ENCODE data around the gene DNAJA2. TPM values are rescaled to one million over a fixed set of nuclear protein-coding genes. Genes with fewer than 3 reads are reported as not detected.
"Not testable (repeated sequence)": the region's sequence is repeated elsewhere in the genome, so short reads cannot be mapped to it uniquely, and the experiment has no call there.

Gene DNAJA2
- 82.6 and 92.1 TPM in 2 replicates for total RNA-seq

- DNase-seq = peak; percentile 93
Measured at GRCh38 chr16:46973207-46973995, at the start of gene DNAJA2. TSS of gene DNAJA2 (minus strand) at chr16:46973674. CDS start at chr16:46973572, 102 bp downstream.

- DNase-seq = peak; percentile 30
Measured at GRCh38 chr16:47019568-47019967, 46.1 kb upstream of the DNAJA2 start.

- DNase-seq = peak; percentile 52
Measured at GRCh38 chr16:47018223-47018891, 44.9 kb upstream of the DNAJA2 start.

DNA sequence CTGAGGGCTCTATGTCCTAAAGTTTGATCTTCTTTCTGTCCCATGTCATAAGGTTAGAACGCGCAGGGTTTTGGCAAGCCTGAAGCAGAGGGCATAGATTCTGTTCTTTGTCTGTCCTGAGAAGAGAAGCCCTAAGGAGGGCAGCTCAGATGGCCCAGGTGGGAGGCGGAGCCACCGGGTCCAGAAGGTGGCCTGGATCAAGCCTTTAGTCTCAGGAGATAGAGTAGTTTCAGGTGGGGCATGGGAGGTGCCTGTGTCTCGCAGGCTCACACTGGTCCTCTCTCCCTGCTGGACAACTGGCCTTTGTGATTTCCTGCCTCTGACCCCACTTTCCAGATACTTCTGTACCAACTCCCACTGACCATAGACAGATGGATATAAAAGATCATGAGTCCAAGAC lies 44.2 kb upstream of the DNAJA2 start:
- DNase-seq = no peak

GRCh38 chr16:47016700-47017133 lies 43.2 kb upstream of the DNAJA2 start:
- no peak for DNase-seq

- DNase-seq = no peak
Measured at GRCh38 chr16:47013910-47014309, 40.4 kb upstream of the DNAJA2 start.

DNA sequence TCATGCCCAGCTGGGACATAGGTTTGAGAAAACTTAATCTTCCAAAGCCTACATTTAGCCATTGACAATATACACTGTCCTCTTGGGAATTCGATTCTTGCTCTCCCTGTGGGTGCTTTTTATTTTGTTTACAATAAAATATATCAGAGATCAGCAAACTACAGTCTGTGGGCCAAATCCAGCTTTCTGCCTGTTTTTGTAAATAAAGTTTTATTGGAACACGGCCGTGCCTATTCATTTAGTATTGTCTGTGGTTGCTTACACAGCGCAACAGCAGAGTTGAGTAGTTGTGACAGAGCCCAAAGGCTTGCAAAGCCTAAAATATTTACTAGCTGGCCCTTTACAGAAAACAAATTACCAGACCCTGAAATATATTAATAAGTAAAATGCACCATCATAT lies 39.7 kb upstream of the DNAJA2 start:
- no peak for DNase-seq

DNA sequence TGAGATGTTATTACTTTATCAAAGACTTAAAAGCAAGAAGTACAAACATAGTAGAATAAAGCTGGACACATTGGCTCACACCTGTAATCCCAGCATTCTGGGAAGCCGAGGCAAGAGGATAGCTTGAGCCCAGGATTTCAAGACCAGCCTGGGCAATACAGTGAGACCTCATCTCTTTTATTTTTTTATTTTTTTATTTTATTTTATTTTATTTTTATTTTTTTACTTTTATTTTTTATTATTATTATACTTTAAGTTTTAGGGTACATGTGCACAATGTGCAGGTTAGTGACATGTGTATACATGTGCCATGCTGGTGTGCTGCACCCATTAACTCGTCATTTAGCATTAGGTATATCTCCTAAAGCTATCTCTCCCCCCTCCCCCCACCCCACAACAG lies 37.3 kb upstream of the DNAJA2 start:
- DNase-seq = not testable (repeated sequence)

DNA sequence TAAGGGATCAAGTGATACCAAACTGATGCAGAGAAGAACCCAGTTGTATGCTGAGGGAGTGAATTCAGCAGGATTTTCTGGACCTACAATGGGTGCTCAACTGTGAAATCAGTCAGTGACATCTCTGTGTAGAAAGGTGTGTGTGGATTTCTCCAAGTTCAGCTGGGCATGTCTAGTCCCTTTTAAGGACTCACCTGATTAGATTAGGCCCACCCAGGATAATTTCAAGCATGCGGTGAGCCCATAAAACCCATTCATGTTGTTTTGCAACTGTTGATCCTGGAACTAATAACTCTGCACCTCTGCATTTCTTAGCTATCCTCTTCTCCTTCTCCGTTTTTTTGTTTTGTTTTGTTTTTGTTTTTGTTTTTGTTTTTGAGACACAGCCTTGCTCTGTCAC lies 35.1 kb upstream of the DNAJA2 start:
- no peak for DNase-seq

GRCh38 chr16:47008174-47008573 lies 34.7 kb upstream of the DNAJA2 start:
- peak; percentile 33 for DNase-seq

DNA sequence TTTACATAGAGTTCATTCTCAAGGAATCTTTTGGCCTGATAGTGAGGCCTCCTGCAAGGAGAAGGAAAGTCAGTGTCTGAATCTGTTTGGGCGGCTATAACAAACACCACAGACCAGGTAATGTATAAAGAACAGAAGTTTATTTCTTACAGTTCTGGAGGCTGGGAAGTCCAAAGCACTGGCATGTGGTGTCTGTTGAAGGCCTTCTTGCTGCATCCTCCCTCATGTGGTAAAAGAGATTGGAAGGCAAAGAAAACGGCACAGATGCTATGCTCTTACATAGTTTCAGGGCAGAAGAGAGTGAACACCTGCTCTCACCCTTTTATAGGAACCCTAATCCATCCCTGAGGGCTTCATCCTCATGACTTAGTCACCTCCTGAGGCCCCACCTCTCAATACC lies 31.2 kb upstream of the DNAJA2 start:
- no peak for DNase-seq

- DNase-seq = not testable (repeated sequence)
Measured at GRCh38 chr16:47000066-47000465, 26.6 kb upstream of the DNAJA2 start.

- DNase-seq = no peak
Measured at GRCh38 chr16:46997844-46998243, 24.4 kb upstream of the DNAJA2 start.

DNA sequence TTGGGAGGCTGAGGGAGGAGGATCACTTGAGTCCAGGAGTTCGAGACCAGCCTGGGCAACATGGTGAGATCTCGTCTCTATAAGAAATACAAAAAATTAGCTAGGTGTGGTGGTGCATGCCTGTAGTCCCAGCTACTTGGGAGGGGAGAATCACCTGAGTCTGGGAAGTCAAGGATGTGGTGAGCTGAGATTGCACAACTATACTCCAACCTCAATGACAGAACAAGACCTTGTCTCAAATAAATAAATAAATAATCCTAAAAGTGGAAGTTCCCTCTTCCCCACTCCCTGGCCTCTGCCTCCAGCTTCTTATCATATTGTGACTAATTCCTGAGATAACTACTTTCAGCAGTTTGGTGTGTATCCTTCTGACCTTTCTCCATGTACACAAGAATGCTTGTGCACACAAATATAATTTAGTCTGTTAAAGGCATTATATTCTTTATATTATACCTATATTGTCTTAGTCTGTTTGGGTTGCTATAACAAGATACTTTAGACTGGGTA lies 23.5 kb upstream of the DNAJA2 start:
- DNase-seq = no peak

DNA sequence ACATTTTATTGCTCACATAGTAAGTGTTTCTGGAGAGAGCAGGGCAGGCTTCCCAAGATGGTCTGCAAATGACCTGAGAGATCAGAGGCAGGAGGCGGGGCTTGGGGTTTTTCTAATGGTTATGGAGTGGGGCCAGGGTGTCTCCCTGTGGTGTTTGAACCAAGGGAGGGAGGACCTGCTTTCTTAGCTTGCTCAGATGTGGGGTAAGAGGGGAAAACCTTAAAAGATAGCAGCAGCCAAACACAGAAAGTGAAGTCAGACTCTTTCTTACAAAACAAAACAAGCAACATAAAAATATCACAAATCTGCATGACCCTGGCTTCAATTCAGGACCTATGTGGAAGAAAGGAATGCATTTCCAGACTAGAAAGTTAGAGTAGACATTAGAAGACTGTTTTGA lies 22.9 kb upstream of the DNAJA2 start:
- DNase-seq = no peak

DNA sequence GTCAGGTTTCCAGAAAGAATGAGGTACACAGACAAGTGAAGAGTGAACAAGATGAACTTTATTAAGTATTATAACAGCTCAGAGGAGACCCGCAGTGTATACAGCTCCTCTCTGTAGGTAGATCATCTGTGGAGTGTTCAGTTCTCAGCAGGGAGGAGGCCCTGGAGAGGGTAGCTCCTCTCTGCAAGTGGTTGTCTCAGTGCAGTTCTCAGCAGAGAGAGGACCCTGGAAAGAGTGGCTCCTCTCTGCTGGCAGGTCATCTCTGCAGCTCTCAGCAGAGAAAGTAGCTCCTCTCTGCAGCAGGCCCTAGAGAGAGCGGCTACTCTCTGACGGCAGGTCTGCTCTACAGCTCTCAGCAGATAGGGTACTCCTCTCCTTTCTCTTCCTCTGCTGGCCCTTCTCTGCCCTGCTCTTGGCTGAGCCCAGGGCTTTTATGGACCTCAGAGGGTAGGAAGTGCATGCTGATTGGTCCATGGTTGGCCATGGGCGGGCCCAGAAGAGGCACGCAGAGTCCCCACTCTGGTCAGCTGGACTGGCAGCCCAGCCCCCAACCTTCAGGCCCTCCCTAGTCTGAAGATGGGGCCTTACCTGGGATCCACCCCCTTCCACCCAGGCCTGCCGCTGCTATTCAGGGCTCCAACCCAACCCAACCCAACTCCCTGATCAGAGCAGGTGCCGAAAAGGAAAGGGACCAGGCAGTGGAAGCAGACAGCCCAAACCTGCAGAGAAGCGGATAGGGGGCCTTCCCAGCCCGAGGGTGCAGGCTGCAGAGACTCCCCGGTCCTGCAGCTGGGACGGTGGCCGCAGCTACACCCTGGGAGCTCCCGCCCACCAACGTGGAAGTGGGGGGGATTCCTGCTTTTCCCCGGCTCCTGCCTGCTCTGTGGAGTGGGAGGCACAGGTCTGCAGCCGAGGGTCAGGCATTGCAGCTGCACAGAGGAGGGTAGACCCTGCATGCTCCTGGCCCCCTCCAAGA lies 18.5 kb upstream of the DNAJA2 start:
- no peak for DNase-seq

DNA sequence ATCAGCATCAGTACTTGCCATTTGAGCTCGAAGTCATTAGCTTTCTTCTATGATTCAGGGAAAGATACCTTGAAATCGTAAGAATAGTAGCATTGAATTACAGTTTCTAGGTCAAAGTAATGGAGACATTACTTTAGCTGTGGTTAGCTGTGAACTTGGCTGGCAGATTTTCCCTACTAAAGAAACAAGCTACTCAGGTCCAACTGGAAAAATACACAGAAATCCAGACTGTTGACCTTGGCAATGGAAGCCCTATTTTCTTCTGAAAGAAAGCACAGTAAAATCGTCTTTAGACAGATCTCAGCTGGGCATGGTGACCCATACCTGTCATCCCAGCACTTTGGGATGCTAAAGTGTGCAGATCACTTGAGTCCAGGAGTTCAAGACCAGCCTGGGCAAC lies 13.4 kb upstream of the DNAJA2 start:
- DNase-seq = no peak

DNA sequence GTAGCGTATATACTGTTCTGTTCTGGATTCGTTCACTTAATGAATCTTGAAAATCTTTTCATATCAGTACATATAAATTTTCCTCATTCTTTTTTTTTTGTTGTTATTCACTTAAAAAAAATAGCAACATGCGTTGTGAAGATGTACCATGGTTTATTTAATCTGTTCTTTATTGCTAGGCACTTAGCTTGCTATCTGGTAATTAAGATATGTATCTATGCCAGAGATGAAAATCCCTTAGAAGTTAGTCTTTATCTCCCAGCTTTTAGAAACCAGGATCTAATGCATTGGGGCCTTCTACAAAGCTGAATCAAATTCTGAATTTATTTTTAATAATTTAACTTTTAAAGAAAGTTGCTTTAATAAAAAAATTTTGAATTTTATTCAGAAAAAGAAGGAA lies 13.0 kb upstream of the DNAJA2 start:
- DNase-seq = no peak

- no peak for DNase-seq
Measured at GRCh38 chr16:46982335-46982734, 8.9 kb upstream of the DNAJA2 start.

DNA sequence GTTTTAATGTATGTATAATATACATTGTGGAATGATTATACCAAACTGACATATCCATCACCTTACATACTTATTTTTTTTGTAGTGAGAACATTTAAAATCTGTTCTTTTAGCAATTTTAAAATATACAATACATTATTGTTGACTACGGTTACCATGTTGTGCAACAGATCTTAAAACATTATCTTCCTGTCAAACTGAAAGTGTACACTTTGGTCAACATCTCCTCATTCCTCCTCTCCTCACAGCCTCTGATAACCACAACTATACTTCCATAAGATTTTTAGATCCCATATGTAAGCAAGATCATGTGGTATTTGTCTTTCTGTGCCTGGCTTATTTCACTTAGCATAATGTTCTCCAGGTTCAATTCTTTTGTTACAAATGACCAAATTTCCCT lies 7.5 kb upstream of the DNAJA2 start:
- DNase-seq = no peak

DNA sequence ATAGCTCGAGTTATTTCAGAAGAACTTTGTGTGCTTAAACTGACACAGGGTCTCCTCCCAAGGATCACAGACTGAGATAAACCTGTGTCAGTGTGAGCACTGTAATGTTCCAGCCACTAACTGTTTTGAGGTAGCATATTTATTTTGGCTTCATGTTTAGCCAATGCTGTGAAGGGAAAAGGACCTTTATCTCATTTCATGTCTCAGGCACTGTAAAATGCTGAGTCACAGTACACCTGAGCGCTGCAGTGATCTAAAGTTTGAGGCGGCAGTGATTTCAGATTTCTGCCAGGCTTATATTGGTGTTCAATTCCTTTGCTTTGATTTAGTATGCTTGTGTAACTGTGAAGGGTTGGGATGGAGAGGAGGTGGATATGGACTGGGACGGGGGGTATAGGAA lies 3.1 kb upstream of the DNAJA2 start:
- no peak for DNase-seq

- DNase-seq = no peak
Measured at GRCh38 chr16:46975908-46976470, 2.5 kb upstream of the DNAJA2 start.
